ENCODE results near the gene SSNA1. TPM values are rescaled to one million over a fixed set of nuclear protein-coding genes. Genes with fewer than 3 reads are reported as not detected.

SSNA1 gene
- total RNA-seq, 2 experiments from 2014 or later = 53.3 to 58.4 TPM

- H3K36me3 Mint-ChIP-seq (ENCODE audit: low read depth) = peaks cover 2% of the 10 kb centered on the region
- intact Hi-C loops (cut with micrococcal nuclease) = no loop called here
- ChIA-PET CTCF (no interaction called here), POLR2A (interaction anchor here (0.8 to 1.0 kb wide), 2 partner anchors 49 to 89 kb away, joined by 3 to 4 read pairs; no protein-coding TSS in a partner anchor)
- H3K4me1 Mint-ChIP-seq (ENCODE audit: low read depth) = peaks cover 4% of the 10 kb centered on the region
- no peak overlapping the region for H3K27ac Mint-ChIP-seq
- H3K9me3 Mint-ChIP-seq = no peaks in the 10 kb centered on the region
- ATAC-seq = no peak
- TF ChIP-seq, protein P1, sequence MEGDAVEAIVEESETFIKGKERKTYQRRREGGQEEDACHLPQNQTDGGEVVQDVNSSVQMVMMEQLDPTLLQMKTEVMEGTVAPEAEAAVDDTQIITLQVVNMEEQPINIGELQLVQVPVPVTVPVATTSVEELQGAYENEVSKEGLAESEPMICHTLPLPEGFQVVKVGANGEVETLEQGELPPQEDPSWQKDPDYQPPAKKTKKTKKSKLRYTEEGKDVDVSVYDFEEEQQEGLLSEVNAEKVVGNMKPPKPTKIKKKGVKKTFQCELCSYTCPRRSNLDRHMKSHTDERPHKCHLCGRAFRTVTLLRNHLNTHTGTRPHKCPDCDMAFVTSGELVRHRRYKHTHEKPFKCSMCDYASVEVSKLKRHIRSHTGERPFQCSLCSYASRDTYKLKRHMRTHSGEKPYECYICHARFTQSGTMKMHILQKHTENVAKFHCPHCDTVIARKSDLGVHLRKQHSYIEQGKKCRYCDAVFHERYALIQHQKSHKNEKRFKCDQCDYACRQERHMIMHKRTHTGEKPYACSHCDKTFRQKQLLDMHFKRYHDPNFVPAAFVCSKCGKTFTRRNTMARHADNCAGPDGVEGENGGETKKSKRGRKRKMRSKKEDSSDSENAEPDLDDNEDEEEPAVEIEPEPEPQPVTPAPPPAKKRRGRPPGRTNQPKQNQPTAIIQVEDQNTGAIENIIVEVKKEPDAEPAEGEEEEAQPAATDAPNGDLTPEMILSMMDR (IDR thresholded peaks at IDR 0.05) = no peak
- H3K27me3 Mint-ChIP-seq = no peaks in the 10 kb centered on the region
- no peak for DNase-seq
- H3K4me3 Mint-ChIP-seq = no peak overlapping the region
Measured at GRCh38 chr9:137195525-137196220, 7.2 kb downstream of the SSNA1 start.

GRCh38 chr9:137198051-137198901 lies 9.8 kb downstream of the SSNA1 start:
- Mint-ChIP-seq H3K36me3 (ENCODE audit: low read depth) (no peaks in the 10 kb centered on the region), H3K4me3 (peak overlapping the region; percentile 50), H3K4me1 (ENCODE audit: low read depth) (peaks cover 16% of the 10 kb centered on the region), H3K9me3 (no peaks in the 10 kb centered on the region), H3K27me3 (no peaks in the 10 kb centered on the region), H3K27ac (no peak overlapping the region)
- ChIA-PET CTCF (interaction anchor here (1.6 to 1.9 kb wide), 2 partner anchors 9 to 22 kb away, joined by 4 to 7 read pairs; partner anchors contain the start of gene SSNA1), POLR2A (interaction anchor here (0.6 to 2.0 kb wide), 5 partner anchors 9 to 74 kb away, joined by 3 to 9 read pairs (median 4); partner anchors contain the start of genes ANAPC2 and SSNA1)
- TF ChIP-seq, protein P1 (IDR thresholded peaks at IDR 0.05) = no peak
- intact Hi-C loops (cut with micrococcal nuclease) = no loop called here
- DNase-seq (no peak), ATAC-seq (no peak)

DNA sequence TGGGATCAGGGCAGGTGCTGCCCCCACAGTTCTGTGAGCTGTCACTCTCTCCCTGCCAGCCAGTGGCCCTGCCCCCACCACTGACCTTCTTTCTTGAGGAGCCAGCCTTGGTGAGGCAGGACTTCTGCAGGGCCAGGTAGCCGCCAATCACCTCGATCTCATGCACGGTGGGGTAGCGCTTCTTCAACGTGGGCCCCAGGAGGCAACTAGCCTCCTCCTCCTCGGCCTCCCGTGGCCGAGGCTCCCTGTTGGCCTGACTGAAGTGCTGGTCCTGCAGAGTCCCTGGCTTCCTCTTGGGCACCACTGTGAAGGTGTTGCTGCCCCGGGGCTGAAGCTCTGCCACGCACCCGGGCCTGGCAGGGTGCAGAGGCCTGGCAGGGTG lies 10.4 kb downstream of the SSNA1 start:
- Mint-ChIP-seq H3K27me3 (no peaks in the 10 kb centered on the region), H3K4me1 (ENCODE audit: low read depth) (peaks cover 17% of the 10 kb centered on the region), H3K9me3 (no peaks in the 10 kb centered on the region), H3K27ac (no peak overlapping the region), H3K36me3 (ENCODE audit: low read depth) (no peaks in the 10 kb centered on the region), H3K4me3 (peak overlapping the region; percentile 50)
- POLR2A ChIA-PET = interaction anchor here (1.1 to 2.0 kb wide), 2 partner anchors 10 to 18 kb away, joined by 4 to 9 read pairs; partner anchors contain the start of genes ANAPC2 and SSNA1
- intact Hi-C loops (cut with micrococcal nuclease) = no loop called here
- TF ChIP-seq, protein P1 (IDR thresholded peaks at IDR 0.05) = no peak
- CTCF ChIA-PET = interaction anchor here (1.6 to 1.9 kb wide), 2 partner anchors 10 to 22 kb away, joined by 4 to 7 read pairs; partner anchors contain the start of gene SSNA1
- ATAC-seq (no peak), DNase-seq (no peak)

- no peaks in the 10 kb centered on the region for H3K36me3 Mint-ChIP-seq (ENCODE audit: low read depth)
- ChIA-PET POLR2A (interaction anchor here (1.1 to 2.0 kb wide), 2 partner anchors 11 to 19 kb away, joined by 4 to 9 read pairs; partner anchors contain the start of genes ANAPC2 and SSNA1), CTCF (interaction anchor here (1.6 kb wide), 1 partner anchor 23 kb away, joined by 4 read pairs; no protein-coding TSS in a partner anchor)
- no peaks in the 10 kb centered on the region for H3K9me3 Mint-ChIP-seq
- no peak for ATAC-seq
- H3K27ac Mint-ChIP-seq = peak overlapping the region; percentile 20
- intact Hi-C loops (cut with micrococcal nuclease) = no loop called here
- H3K27me3 Mint-ChIP-seq = no peaks in the 10 kb centered on the region
- peaks cover 22% of the 10 kb centered on the region for H3K4me1 Mint-ChIP-seq (ENCODE audit: low read depth)
- TF ChIP-seq, protein P1 (IDR thresholded peaks at IDR 0.05) = peak; percentile 17
- DNase-seq = no peak
- peak overlapping the region; percentile 70 for H3K4me3 Mint-ChIP-seq
Measured at GRCh38 chr9:137199411-137200121, 11.1 kb downstream of the SSNA1 start.

All from activated CD8-positive, alpha-beta T cell treated with anti-CD3 and anti-CD28 coated beads for 36 hours (primary cell).